Pancreas (tissue), 10 donors: ENCODE results near the gene TMEM247. TPM values are rescaled to one million over a fixed set of nuclear protein-coding genes. Genes with fewer than 3 reads are reported as not detected.

ENCODE experiments used
- ATAC-seq, 4 donors: fragments of 200-7000 bp; cut with Tn5 transposase; one replicate each; pipeline versions ENCODE4 v1.8.0 to v1.9.1; 2020; ENCODE audit warnings: mild to moderate bottlenecking in 4 of 4, moderate library complexity in 4 of 4
- DNase-seq, 6 donors: peaks; one replicate each; pipeline ENCODE4 v3.0.0-alpha.2; 2020
- FAIRE-seq: peaks from 2 replicates; lab custom pipeline; 2012; peaks lifted over from hg19 to GRCh38; lab: Jason Lieb, UNC
- H3K27ac ChIP-seq, 4 donors: fragments of 200-600 bp; sonication (generic); 1 replicate in 3 of 4; 2 replicates in 1 of 4; pipeline versions ENCODE4 v1.5.0 to v1.8.0; 2020
- H3K27me3 ChIP-seq, 4 donors: fragments of 200-600 bp; one replicate each; pipeline ENCODE4 v1.8.0; 2021
- H3K36me3 ChIP-seq, 3 donors: fragments of 200-600 bp; sonication (generic) in 1 of 3; one replicate each; pipeline versions ENCODE4 v1.5.0 to v1.8.0; 2020 to 2021
- H3K4me1 ChIP-seq, 3 donors: fragments of 200-600 bp; one replicate each; pipeline ENCODE4 v1.8.0; 2021
- H3K4me3 ChIP-seq, 4 donors: fragments of 200-600 bp; sonication (generic) in 2 of 4; one replicate each; pipeline versions ENCODE4 v1.5.0 to v1.8.0; 2020 to 2021
- H3K9me3 ChIP-seq, 4 donors: fragments of 200-600 bp; one replicate each; pipeline ENCODE4 v1.8.0; 2021
- WGBS, 2 donors: extraction: QIAGEN DNeasy Blood & Tissue Kit; methylation state at CpG; one replicate each; pipeline ENCODE4 v1.1.7; 2013; 5-methylcytosine and 5-hydroxymethylcytosine counted together
- intact Hi-C, 3 donors: fragments of 100-400 bp; cut with DNase I; formaldehyde crosslinking; loops; one replicate each; pipeline versions ENCODE4 v1.11.1 to v1.14.2; 2022
- polyA plus RNA-seq, 2 donors: library from polyadenylated mRNA; stranded (reverse); fragments of 200-250 nt; gene quantifications; one replicate each; pipeline ENCODE4 v1.2.3, GENCODE V29; 2013
- total RNA-seq, 6 donors: library from RNA; stranded (reverse); fragmentation: NEBNext Ultra II Directional in 4 of 6; extraction: Animal tissue kit (Norgen Biotek cat#: 25700) in 4 of 6; gene quantifications; one replicate each; pipeline versions ENCODE4 v1.2.1 to v1.2.4, GENCODE V29; 2021 to 2023
- TF ChIP-seq, protein P1 (sequence below), 4 donors: fragments of 200-600 bp; sonication (generic) in 3 of 4; IDR thresholded peaks; one replicate each; pipeline versions ENCODE4 v1.5.0 to v1.8.0; 2021; ENCODE audit warnings: antibody characterized with exemption in 4 of 4
- donor health status: healthy with polysubstance abuse.
- donor health status: DM: no; HTN: no; CAD: no; lungs with moderate emphysema.
- donor health status: DM: no; HTN: no; CAD: no.
- donor health status: control.
- donor health status: control.
- donor health status: Bipolar disorder and iron deficiency.
- donor health status: DM: yes; HTN: yes; CAD: no.
- donor health status: DM: no; HTN: no; CAD: no.
- donor health status: DM: no; HTN: no; CAD: no.
- donor health status: DM: yes; HTN: yes; CAD: no.

The TMEM247 gene
- total and polyA plus RNA-seq, 8 donors = not detected

DNA sequence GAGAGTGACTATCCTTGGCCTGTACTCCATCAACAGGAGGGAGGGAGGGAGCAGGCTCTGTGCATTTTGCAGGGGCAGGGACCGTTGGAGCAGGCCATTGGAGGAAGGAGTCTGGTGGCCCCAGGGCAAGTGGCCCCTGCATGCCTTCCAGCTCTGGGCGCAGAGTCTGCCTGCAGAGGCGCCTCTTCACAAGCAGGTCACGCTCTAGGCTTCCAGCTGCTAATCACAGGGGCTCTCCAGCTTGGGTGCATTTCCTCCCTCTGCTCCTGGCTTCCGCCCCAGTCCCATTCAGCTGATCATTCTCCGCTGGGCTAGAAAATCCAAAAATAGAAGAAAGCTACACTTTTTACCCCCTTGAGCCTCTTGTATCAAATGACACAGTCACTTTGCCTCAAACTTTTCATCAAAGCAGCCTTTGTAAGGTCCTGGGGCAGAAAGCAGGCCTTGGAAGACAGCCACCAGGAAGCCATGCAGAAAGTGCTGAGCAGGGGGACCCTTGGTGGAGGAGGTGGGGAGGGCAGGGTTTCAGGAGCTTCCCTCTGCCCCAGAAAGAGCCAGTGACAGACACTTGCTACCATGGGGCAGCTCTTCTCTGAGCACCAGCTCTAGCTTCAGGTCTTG, 11.3 kb downstream of the TMEM247 start:
- H3K4me3 ChIP-seq = no peak overlapping the region
- DNase-seq = peak in 2 of 6 donors; percentile 25 to 31
- no peaks in the 10 kb centered on the region for H3K9me3 ChIP-seq
- H3K27me3 ChIP-seq = no peaks in the 10 kb centered on the region
- H3K36me3 ChIP-seq = no peaks in the 10 kb centered on the region
- WGBS, 2 donors = 53 to 58% methylated on average over 6 of the region's 6 CpGs
- TF ChIP-seq, protein P1, sequence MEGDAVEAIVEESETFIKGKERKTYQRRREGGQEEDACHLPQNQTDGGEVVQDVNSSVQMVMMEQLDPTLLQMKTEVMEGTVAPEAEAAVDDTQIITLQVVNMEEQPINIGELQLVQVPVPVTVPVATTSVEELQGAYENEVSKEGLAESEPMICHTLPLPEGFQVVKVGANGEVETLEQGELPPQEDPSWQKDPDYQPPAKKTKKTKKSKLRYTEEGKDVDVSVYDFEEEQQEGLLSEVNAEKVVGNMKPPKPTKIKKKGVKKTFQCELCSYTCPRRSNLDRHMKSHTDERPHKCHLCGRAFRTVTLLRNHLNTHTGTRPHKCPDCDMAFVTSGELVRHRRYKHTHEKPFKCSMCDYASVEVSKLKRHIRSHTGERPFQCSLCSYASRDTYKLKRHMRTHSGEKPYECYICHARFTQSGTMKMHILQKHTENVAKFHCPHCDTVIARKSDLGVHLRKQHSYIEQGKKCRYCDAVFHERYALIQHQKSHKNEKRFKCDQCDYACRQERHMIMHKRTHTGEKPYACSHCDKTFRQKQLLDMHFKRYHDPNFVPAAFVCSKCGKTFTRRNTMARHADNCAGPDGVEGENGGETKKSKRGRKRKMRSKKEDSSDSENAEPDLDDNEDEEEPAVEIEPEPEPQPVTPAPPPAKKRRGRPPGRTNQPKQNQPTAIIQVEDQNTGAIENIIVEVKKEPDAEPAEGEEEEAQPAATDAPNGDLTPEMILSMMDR (IDR thresholded peaks at IDR 0.05) = no peak
- peaks cover 0 to 3% (median 0%) of the 10 kb centered on the region in 3 donors for H3K4me1 ChIP-seq
- intact Hi-C loops = no loop called here
- H3K27ac ChIP-seq = peak overlapping the region in 3 of 4 donors; percentile 30 to 67 (median 60)
- no peak for FAIRE-seq
- peak in 3 of 4 donors; percentile 68 to 80 (median 71) for ATAC-seq

DNA sequence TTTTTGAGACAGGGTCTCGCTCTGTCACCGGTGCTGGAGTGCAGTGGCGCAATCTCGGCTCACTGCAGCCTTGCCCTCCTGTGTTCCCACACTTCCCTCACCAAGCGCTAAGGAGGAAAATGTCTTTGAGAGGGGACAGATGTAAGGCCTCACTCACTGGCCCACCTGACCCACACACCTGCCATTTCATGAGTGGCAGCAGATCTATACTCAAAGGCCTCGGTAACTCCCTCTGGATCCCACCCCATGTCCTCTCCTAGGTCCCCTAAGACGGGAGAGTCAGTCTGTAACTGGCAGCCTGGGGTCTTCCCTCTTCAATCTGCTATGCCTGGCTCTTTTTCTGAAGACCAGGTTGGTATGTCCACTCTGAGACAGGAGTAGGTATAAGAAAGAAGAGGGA, 12.9 kb downstream of the TMEM247 start:
- no peak for DNase-seq
- Histone ChIP-seq H3K27me3 (no peaks in the 10 kb centered on the region), H3K9me3 (no peaks in the 10 kb centered on the region), H3K4me1 (peaks cover 0 to 3% (median 0%) of the 10 kb centered on the region in 3 donors), H3K27ac (no peak overlapping the region), H3K4me3 (no peak overlapping the region), H3K36me3 (no peaks in the 10 kb centered on the region)
- intact Hi-C loops = no loop called here
- no peak for ATAC-seq
- TF ChIP-seq, protein P1 (IDR thresholded peaks at IDR 0.05) = no peak
- WGBS, 2 donors = 91 to 95% methylated on average over 7 of the region's 7 CpGs
- no peak for FAIRE-seq

DNA sequence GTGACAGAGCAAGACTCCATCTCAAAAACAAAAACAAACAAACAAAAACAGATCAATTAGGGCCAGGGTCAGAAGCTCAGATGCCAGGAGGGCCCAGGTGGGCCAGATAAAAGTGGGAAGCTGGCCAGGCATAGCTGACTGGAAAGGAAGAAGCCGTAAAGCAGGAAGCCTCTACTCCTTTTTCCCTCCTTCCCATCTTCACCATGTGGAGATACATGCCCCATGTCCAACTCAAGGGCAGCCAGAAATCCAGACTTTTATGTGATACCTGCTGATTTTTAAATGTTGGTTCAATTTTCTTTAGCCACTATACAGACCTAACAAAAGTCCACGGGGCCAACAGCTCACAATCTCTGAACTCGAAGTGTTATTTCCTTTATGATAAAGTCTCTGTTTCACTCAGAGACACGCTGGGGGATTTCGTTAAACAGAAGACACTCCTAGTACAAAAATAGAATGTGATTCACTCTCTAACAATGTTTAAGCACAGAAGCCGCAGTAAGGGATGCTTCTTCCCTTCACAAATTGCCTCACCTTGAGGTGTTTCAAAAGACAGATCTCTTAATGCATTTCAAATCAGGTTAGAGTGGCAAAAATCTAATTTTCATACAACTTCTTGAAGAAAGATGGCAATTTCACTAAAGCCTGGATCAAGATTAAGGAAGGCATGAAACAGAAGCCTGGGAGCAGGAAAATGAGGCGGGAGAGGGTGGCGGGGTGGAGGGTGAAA, 14.0 kb downstream of the TMEM247 start:
- H3K27ac ChIP-seq = no peak overlapping the region
- TF ChIP-seq, protein P1 (IDR thresholded peaks at IDR 0.05) = no peak
- H3K4me3 ChIP-seq = no peak overlapping the region
- intact Hi-C loops = no loop called here
- peaks cover 0 to 3% (median 0%) of the 10 kb centered on the region in 3 donors for H3K4me1 ChIP-seq
- ATAC-seq (no peak), DNase-seq (no peak), FAIRE-seq (no peak)
- H3K9me3 ChIP-seq = no peaks in the 10 kb centered on the region
- WGBS, 2 donors = 78 to 81% methylated on average over 8 of the region's 8 CpGs
- no peaks in the 10 kb centered on the region for H3K36me3 ChIP-seq
- no peaks in the 10 kb centered on the region for H3K27me3 ChIP-seq

DNA sequence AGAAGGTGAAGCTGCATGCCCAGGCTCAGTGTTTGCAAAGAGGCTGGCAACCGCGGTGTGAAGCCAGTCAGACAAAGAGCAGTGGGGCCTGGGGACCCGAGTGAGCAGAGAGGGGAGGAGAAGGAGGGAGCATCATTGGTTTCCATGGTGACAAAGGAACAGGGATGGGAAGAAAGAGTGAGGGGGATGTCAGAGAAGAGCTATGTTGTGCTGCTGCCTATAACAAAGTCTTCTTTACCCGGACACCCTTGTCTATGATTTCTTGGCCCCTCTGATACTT, 14.5 kb downstream of the TMEM247 start:
- DNase-seq (no peak), FAIRE-seq (no peak), ATAC-seq (no peak)
- Histone ChIP-seq H3K27ac (no peak overlapping the region), H3K9me3 (no peaks in the 10 kb centered on the region), H3K4me1 (peaks cover 0 to 3% (median 0%) of the 10 kb centered on the region in 3 donors), H3K4me3 (no peak overlapping the region), H3K27me3 (no peaks in the 10 kb centered on the region), H3K36me3 (no peaks in the 10 kb centered on the region)
- WGBS, 2 donors = 66 to 69% methylated on average over 4 of the region's 4 CpGs
- TF ChIP-seq, protein P1 (IDR thresholded peaks at IDR 0.05) = no peak
- intact Hi-C loops = no loop called here

DNA sequence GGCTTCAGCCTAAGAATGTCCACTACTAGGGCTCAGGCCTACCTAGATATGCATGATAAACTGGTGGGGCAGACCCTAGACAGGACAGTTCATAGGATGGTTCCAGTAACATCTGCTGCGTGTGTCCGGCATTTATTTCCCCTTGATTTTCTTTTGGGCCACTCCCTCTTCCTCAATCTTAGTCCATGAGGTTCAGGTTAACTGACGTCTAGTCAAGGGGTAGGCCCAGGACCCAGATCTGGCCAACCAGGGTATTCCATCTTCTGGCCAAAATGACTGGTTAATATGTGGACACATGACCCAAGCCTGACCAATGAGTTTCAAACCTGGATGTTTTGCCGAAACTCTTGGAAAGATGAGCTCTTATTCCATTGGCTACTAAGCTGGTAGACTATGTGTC, 15.2 kb downstream of the TMEM247 start:
- no peak for DNase-seq
- FAIRE-seq = no peak
- Histone ChIP-seq H3K4me3 (no peak overlapping the region), H3K27ac (no peak overlapping the region), H3K36me3 (no peaks in the 10 kb centered on the region), H3K27me3 (no peaks in the 10 kb centered on the region), H3K9me3 (no peaks in the 10 kb centered on the region), H3K4me1 (peaks cover 0 to 6% (median 0%) of the 10 kb centered on the region in 3 donors)
- TF ChIP-seq, protein P1 (IDR thresholded peaks at IDR 0.05) = no peak
- intact Hi-C loops = no loop called here
- no peak for ATAC-seq
- 83 to 95% methylated on average over 4 of the region's 4 CpGs for WGBS, 2 donors
